ENCODE results near the gene LCE3C. TPM values are rescaled to one million over a fixed set of nuclear protein-coding genes. Genes with fewer than 3 reads are reported as not detected.
A peak's percentile ranks its signal among the peaks of the same experiment; 100 is the strongest.

LCE3C gene
- total RNA-seq, 5 donors from 2014 or later (not counting 1 experiment from before 2014, with no cell fraction given): not detected

DNA sequence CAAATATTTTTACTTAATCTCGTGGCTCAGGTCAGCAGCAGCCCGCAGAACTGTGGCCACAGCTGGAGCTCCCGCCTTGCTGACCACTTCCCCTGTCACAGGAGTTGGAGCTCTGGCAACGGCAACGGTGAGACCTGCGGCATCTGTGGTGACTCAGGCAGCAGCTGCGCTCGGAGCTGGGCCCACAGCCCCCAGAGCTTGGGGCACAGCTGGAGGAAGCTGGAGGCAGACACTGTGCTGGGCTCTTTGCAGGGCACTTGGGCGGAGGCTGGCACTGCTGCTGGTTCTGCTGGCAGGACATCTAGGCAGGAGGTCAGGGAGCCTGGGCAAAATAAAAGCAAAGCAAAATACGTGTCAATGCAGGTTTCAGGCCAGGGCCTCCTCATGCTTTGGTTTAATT is 22.8 kb downstream of the LCE3C start, which contains the start of gene LCE3A:
Gene LCE3A (minus strand): TSS at position 301 of the 400 bp plus-strand sequence. CDS start 0 bp downstream, at position 301.
- WGBS (ENCODE audit: insufficient coverage): 29% methylated on average over 9 of the region's 10 CpGs

DNA sequence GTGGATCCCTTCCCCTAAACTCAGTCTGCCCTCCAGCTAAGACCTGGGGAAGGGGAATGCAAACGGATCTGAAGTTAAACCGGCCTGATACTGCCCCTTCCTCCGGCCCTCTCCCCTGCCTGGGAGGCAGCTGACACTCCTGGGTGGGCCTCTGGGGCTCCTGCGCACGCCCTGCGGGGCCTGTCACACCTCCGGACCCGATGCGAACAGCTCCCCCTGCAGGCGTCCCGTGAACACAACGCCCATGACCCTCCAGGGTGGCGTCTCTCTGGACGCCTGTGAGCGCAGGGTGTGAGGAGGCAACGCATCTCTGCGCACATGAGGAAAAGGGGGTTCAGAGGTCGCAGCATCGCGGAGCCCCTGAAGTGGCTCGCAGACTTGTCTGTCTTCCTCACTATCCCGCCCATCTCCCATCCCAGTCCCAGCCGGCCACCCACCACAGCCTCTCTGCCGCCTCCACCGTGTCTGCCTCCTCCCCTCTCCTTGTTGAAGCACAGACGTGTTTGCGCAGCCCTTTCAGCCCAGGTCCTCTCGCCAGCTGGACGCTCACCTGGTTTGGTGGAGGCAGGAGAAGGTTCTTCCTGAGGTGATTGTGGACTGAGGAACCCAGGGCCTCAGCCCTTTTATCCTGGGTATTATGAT is 23.3 kb downstream of the LCE3C start:
- 28% methylated on average over 17 of the region's 29 CpGs for WGBS (ENCODE audit: insufficient coverage)
- Mint-ChIP-seq H3K9me3 (peaks cover 5 to 11% (median 9%) of the 10 kb centered on the region in 3 donors), H3K36me3 (no peaks in the 10 kb centered on the region), H3K27ac (no peak overlapping the region), H3K4me3 (no peak overlapping the region), H3K27me3 (peaks cover 30 to 31% of the 10 kb centered on the region in 2 donors), H3K4me1 (peaks cover 0 to 5% (median 4%) of the 10 kb centered on the region in 3 donors)
- CTCF ChIA-PET: no interaction called here
- POLR2A ChIA-PET: no interaction called here
- H3K36me3 ChIP-seq (ENCODE audit: control insufficient read depth in 2 of 2, extremely low read depth in 1 of 2, insufficient read depth in 1 of 2, low read length in 1 of 2): no peaks in the 10 kb centered on the region
- no peaks in the 10 kb centered on the region for H3K4me1 ChIP-seq (ENCODE audit: control insufficient read depth in 1 of 2, extremely low read depth in 1 of 2, insufficient read depth in 2 of 2, low read length in 2 of 2)
- no peak overlapping the region for H3K4me3 ChIP-seq (ENCODE audit: control insufficient read depth in 1 of 2, extremely low read depth in 1 of 2, low read length in 1 of 2)
- no peak overlapping the region for H3K27ac ChIP-seq (ENCODE audit: low read length)
- ATAC-seq (replicated peaks in 1 of 4): no peak
- peaks cover 0 to 28% of the 10 kb centered on the region in 2 experiments for H3K27me3 ChIP-seq (replicated peaks in 1 of 2; ENCODE audit: control insufficient read depth in 2 of 2, extremely low read depth in 1 of 2, insufficient read depth in 2 of 2, low read length in 1 of 2)
- no peaks in the 10 kb centered on the region for H3K9me3 ChIP-seq
- DNase-seq: peak in 4 of 35 experiments; percentile 0 to 5 (median 2)

More for the DNA sequence above, 22.8 kb downstream of the LCE3C start, which contains the start of gene LCE3A:
- Mint-ChIP-seq H3K4me3 (no peak within 1 kb of the TSS), H3K4me1 (peaks cover 0 to 5% (median 4%) of the 10 kb centered on the region in 3 donors), H3K36me3 (no peaks in the 10 kb centered on the region), H3K27ac (no peak within 1 kb of the TSS), H3K27me3 (peaks cover 26 to 30% of the 10 kb centered on the region in 2 donors), H3K9me3 (peaks cover 6 to 12% (median 9%) of the 10 kb centered on the region in 3 donors)
- ATAC-seq (replicated peaks in 1 of 4) (no peak), DNase-seq (no peak)
- H3K9me3 ChIP-seq: no peaks in the 10 kb centered on the region
- H3K4me1 ChIP-seq (ENCODE audit: control insufficient read depth in 1 of 2, extremely low read depth in 1 of 2, insufficient read depth in 2 of 2, low read length in 2 of 2): no peaks in the 10 kb centered on the region
- H3K36me3 ChIP-seq (ENCODE audit: control insufficient read depth in 2 of 2, extremely low read depth in 1 of 2, insufficient read depth in 1 of 2, low read length in 1 of 2): no peaks in the 10 kb centered on the region
- peaks cover 0 to 25% of the 10 kb centered on the region in 2 experiments for H3K27me3 ChIP-seq (replicated peaks in 1 of 2; ENCODE audit: control insufficient read depth in 2 of 2, extremely low read depth in 1 of 2, insufficient read depth in 2 of 2, low read length in 1 of 2)
- no peak within 1 kb of the TSS for H3K27ac ChIP-seq (ENCODE audit: low read length)
- no peak within 1 kb of the TSS for H3K4me3 ChIP-seq (ENCODE audit: control insufficient read depth in 1 of 2, extremely low read depth in 1 of 2, low read length in 1 of 2)
- CTCF ChIA-PET: no interaction called here
- POLR2A ChIA-PET: no interaction called here

DNA sequence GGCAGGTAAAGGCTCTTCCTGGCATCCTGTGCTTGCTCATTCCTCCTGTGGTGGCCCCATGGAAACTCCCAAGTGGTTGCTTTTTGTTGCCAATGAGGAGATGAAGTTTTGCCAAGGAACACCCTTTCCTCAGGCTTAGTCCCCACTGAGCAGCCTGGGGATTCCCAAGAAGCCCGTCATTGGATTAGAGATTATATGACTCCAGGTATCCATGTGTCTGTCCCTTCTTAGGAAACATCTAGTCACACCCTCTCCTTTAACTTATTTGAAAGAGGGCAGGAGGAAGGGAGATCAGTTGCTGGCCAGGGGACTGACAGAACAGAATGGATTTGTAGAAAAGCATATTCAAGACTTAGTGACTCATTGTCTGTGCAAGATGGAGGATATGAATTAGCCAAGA is 26.7 kb downstream of the LCE3C start:
- Mint-ChIP-seq H3K4me3 (no peak overlapping the region), H3K9me3 (no peaks in the 10 kb centered on the region), H3K27ac (no peak overlapping the region), H3K27me3 (peaks cover 41 to 43% of the 10 kb centered on the region in 2 donors), H3K36me3 (no peaks in the 10 kb centered on the region), H3K4me1 (peaks cover 0 to 5% (median 4%) of the 10 kb centered on the region in 3 donors)
- Histone ChIP-seq H3K27ac (ENCODE audit: low read length) (no peak overlapping the region), H3K4me3 (ENCODE audit: control insufficient read depth in 1 of 2, extremely low read depth in 1 of 2, low read length in 1 of 2) (no peak overlapping the region), H3K36me3 (ENCODE audit: control insufficient read depth in 2 of 2, extremely low read depth in 1 of 2, insufficient read depth in 1 of 2, low read length in 1 of 2) (no peaks in the 10 kb centered on the region), H3K9me3 (no peaks in the 10 kb centered on the region), H3K27me3 (replicated peaks in 1 of 2; ENCODE audit: control insufficient read depth in 2 of 2, extremely low read depth in 1 of 2, insufficient read depth in 2 of 2, low read length in 1 of 2) (peaks cover 0 to 42% of the 10 kb centered on the region in 2 experiments), H3K4me1 (ENCODE audit: control insufficient read depth in 1 of 2, extremely low read depth in 1 of 2, insufficient read depth in 2 of 2, low read length in 2 of 2) (no peaks in the 10 kb centered on the region)
- ChIA-PET POLR2A (no interaction called here), CTCF (no interaction called here)
- no CpG with 5 or more reads among the region's 1 CpG for WGBS (ENCODE audit: insufficient coverage)
- ATAC-seq (replicated peaks in 1 of 4) (no peak), DNase-seq (no peak)

DNA sequence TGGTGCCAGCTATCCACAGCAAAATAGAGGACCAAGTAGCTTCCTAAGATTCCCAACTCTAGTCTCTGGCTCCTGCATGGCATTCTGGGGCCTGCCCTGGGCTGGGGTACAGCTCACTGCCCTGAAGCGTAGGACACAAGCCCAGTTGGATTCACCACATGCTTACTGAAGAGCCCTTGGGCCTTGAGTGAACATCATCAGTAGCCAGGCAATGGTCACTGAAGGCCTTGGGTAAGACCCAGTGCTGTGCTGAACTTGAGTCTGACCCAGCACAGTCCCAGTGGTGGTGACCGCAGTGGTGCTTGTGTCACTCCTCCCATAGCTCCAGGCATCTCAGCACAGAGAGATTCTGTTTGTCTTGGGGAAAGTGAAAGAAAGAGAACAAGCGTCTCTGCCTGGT is 30.6 kb downstream of the LCE3C start:
- Histone ChIP-seq H3K9me3 (no peaks in the 10 kb centered on the region), H3K4me3 (ENCODE audit: control insufficient read depth in 1 of 2, extremely low read depth in 1 of 2, low read length in 1 of 2) (no peak overlapping the region), H3K36me3 (ENCODE audit: control insufficient read depth in 2 of 2, extremely low read depth in 1 of 2, insufficient read depth in 1 of 2, low read length in 1 of 2) (no peaks in the 10 kb centered on the region), H3K4me1 (ENCODE audit: control insufficient read depth in 1 of 2, extremely low read depth in 1 of 2, insufficient read depth in 2 of 2, low read length in 2 of 2) (no peaks in the 10 kb centered on the region), H3K27ac (ENCODE audit: low read length) (no peak overlapping the region), H3K27me3 (replicated peaks in 1 of 2; ENCODE audit: control insufficient read depth in 2 of 2, extremely low read depth in 1 of 2, insufficient read depth in 2 of 2, low read length in 1 of 2) (peaks cover 0 to 22% of the 10 kb centered on the region in 2 experiments)
- Mint-ChIP-seq H3K4me1 (no peaks in the 10 kb centered on the region), H3K36me3 (no peaks in the 10 kb centered on the region), H3K27ac (no peak overlapping the region), H3K27me3 (peaks cover 29% of the 10 kb centered on the region in 2 donors), H3K9me3 (no peaks in the 10 kb centered on the region), H3K4me3 (no peak overlapping the region)
- DNase-seq: no peak
- CTCF ChIA-PET: no interaction called here
- WGBS (ENCODE audit: insufficient coverage): 86% methylated on average over 1 of the region's 3 CpGs
- POLR2A ChIA-PET: no interaction called here
- no peak for ATAC-seq (replicated peaks in 1 of 4)

DNA sequence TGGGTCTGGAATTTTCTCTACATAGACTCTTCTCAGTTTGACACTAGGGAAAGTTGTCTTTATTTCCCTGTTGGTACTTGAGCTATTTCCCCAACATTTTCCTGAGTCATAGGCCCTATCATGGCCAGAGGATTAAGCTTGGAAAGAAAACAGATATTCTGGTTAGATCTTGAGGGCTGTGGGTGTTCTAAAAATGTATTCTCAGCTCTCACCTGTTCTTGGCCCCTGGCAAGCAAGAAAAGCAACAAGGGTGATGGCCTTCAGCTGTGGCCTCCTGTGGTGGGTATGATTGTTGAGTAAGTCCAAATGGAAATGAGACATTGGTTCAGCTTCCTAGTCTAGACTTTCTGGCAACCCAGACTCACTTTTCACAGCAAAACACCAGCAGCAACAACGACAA is 40.3 kb downstream of the LCE3C start:
- H3K27me3 Mint-ChIP-seq: peaks cover 7 to 13% of the 10 kb centered on the region in 2 donors
- ChIA-PET POLR2A (no interaction called here), CTCF (no interaction called here)
- H3K27ac ChIP-seq (ENCODE audit: low read length): no peak overlapping the region
- DNase-seq (no peak), ATAC-seq (replicated peaks in 1 of 4) (no peak)
- no peaks in the 10 kb centered on the region for H3K9me3 ChIP-seq
- WGBS (ENCODE audit: insufficient coverage): 70% methylated on average over 1 of the region's 1 CpG
- H3K27ac Mint-ChIP-seq: no peak overlapping the region
- H3K36me3 ChIP-seq (ENCODE audit: control insufficient read depth in 2 of 2, extremely low read depth in 1 of 2, insufficient read depth in 1 of 2, low read length in 1 of 2): no peaks in the 10 kb centered on the region
- H3K4me3 ChIP-seq (ENCODE audit: control insufficient read depth in 1 of 2, extremely low read depth in 1 of 2, low read length in 1 of 2): no peak overlapping the region
- H3K27me3 ChIP-seq (replicated peaks in 1 of 2; ENCODE audit: control insufficient read depth in 2 of 2, extremely low read depth in 1 of 2, insufficient read depth in 2 of 2, low read length in 1 of 2): peaks cover 0 to 8% of the 10 kb centered on the region in 2 experiments
- H3K4me1 ChIP-seq (ENCODE audit: control insufficient read depth in 1 of 2, extremely low read depth in 1 of 2, insufficient read depth in 2 of 2, low read length in 2 of 2): no peaks in the 10 kb centered on the region
- H3K9me3 Mint-ChIP-seq: peaks cover 0 to 4% (median 0%) of the 10 kb centered on the region in 3 donors
- no peaks in the 10 kb centered on the region for H3K36me3 Mint-ChIP-seq
- no peaks in the 10 kb centered on the region for H3K4me1 Mint-ChIP-seq
- H3K4me3 Mint-ChIP-seq: no peak overlapping the region

GRCh38 chr1:152643945-152644344 is 43.9 kb downstream of the LCE3C start:
- Histone ChIP-seq H3K27ac (ENCODE audit: low read length) (no peak overlapping the region), H3K9me3 (no peaks in the 10 kb centered on the region), H3K36me3 (ENCODE audit: control insufficient read depth in 2 of 2, extremely low read depth in 1 of 2, insufficient read depth in 1 of 2, low read length in 1 of 2) (no peaks in the 10 kb centered on the region), H3K4me1 (ENCODE audit: control insufficient read depth in 1 of 2, extremely low read depth in 1 of 2, insufficient read depth in 2 of 2, low read length in 2 of 2) (no peaks in the 10 kb centered on the region), H3K27me3 (replicated peaks in 1 of 2; ENCODE audit: control insufficient read depth in 2 of 2, extremely low read depth in 1 of 2, insufficient read depth in 2 of 2, low read length in 1 of 2) (peaks cover 0 to 11% of the 10 kb centered on the region in 2 experiments), H3K4me3 (ENCODE audit: control insufficient read depth in 1 of 2, extremely low read depth in 1 of 2, low read length in 1 of 2) (no peak overlapping the region)
- H3K27me3 Mint-ChIP-seq: peaks cover 27 to 36% of the 10 kb centered on the region in 2 donors
- POLR2A ChIA-PET: interaction anchor here in 1 of 2 donors (0.7 kb wide), 1 partner anchor 21 kb away, joined by 5 read pairs; no protein-coding TSS in a partner anchor
- no peaks in the 10 kb centered on the region for H3K36me3 Mint-ChIP-seq
- WGBS (ENCODE audit: insufficient coverage): 62% methylated on average over 2 of the region's 3 CpGs
- CTCF ChIA-PET: interaction anchor here in 1 of 2 donors (0.7 kb wide), 1 partner anchor 22 kb away, joined by 3 read pairs; no protein-coding TSS in a partner anchor
- DNase-seq (no peak), ATAC-seq (replicated peaks in 1 of 4) (no peak)
- no peaks in the 10 kb centered on the region for H3K4me1 Mint-ChIP-seq
- H3K27ac Mint-ChIP-seq: no peak overlapping the region
- H3K9me3 Mint-ChIP-seq: no peaks in the 10 kb centered on the region
- H3K4me3 Mint-ChIP-seq: no peak overlapping the region
